NCI-H526 treated with DMSO at 0.1 percent for 48 hours (cell line): ENCODE results near the gene HIPK3.
"Not testable (repeated sequence)": the region's sequence is repeated elsewhere in the genome, so short reads cannot be mapped to it uniquely, and the experiment has no call there.

Source experiments
- DNase-seq: peaks from one replicate; lab custom pipeline; 2025; lab: John Stamatoyannopoulos, UW

The HIPK3 gene

DNA sequence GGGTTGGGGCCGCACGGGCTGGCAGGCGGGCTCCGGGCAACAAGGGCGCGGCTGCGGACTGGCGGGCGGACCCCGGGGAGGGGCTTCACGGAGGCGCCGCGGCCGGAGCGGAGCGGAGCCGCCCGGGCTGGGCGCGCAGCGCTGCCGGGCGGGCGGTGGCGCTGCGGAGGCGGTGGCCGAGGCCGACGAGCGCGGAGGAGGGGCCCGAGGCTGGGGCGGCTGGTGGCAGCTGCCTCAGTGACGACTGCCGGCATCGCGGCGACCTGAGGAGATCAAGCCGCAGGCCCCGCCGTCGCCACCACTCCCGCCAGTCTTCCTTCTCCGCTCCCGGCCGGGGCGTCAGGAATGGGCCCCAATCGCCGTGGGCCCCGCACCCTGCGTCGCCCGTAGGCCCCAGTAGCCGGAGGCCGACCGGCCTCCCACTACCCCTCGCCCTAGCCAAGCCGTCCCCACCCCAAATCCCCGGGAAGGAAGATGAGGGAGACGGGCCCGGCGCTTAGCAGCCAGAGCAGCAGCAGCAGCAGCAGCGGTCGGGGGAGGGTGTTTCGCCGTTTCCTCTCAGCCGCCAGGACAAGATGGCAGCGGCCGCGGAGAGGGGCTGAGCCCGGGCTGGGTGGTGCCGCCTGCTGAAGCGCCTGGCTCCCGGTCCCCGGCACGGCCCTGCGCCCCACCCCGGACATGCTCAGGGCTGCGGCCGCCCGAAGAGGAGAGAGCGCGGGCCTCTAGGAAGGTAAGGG is at the start of gene HIPK3:
Gene HIPK3 (plus strand): TSS at position 222 of the 737 bp plus-strand sequence.
- DNase-seq: peak; percentile 81

DNA sequence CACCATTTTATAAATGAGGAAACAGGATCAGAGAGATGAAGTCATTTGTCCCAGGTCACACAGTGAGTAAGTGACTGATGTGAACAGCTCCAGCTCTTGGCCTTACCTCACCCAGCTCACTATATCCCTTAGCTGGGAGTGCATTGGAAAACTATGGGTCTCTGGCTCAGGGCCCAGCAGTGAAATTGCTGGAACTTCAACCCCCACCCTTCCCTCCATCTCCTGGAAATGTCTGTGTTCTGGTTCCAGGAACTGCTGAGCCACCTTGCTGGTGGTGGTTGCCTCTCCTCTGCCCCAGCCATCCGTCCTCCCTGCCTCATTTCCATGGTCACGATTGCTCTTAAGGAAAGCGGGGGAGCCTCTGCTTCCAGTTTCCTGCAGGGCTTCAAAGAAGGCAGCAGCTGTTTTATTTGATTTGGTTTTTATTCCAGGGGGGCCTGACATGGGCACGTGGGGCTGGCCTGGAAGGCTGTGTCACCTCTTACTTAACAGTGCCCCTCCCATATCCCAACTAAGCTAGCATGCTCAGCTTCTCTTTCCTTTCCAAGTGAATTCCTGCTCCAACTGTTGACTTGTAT is 49.7 kb upstream of the HIPK3 start:
- no peak for DNase-seq

GRCh38 chr11:33208150-33208549 is 49.0 kb upstream of the HIPK3 start:
- DNase-seq: no peak

GRCh38 chr11:33211153-33211552 is 46.0 kb upstream of the HIPK3 start:
- no peak for DNase-seq

GRCh38 chr11:33211580-33211979 is 45.6 kb upstream of the HIPK3 start:
- DNase-seq: no peak

GRCh38 chr11:33214187-33214586 is 43.0 kb upstream of the HIPK3 start:
- DNase-seq: no peak

DNA sequence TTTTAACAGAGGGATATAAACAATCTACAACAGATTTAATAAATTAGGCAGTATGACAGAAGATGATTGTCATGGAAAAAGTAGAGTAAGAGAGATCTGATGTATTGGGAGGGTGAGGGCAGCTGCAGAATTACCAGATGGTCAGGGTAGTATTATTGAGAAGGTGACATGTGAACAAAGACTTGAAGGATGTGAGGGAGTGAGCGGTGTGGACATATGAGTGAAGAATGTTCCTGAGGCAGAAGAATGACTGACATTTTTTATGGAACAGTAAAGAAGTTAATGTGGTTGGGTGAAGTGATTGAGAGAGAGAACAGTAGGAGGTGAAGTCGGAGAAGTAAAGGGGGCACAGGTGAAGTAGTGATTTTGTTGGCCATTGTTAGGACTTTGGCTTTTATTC is 42.4 kb upstream of the HIPK3 start:
- DNase-seq: no peak

DNA sequence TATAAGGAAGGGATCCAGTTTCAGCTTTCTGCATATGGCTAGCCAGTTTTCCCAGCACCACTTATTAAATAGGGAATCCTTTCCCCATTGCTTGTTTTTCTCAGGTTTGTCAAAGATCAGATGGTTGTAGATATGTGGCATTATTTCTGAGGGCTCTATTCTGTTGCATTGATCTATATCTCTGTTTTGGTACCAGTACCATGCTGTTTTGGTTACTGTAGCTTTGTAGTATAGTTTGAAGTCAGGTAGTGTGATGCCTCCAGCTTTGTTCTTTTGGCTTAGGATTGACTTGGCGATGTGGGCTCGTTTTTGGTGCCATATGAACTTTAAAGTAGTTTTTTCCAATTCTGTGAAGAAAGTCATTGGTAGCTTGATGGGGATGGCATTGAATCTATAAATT is 40.5 kb upstream of the HIPK3 start:
- not testable (repeated sequence) for DNase-seq

DNA sequence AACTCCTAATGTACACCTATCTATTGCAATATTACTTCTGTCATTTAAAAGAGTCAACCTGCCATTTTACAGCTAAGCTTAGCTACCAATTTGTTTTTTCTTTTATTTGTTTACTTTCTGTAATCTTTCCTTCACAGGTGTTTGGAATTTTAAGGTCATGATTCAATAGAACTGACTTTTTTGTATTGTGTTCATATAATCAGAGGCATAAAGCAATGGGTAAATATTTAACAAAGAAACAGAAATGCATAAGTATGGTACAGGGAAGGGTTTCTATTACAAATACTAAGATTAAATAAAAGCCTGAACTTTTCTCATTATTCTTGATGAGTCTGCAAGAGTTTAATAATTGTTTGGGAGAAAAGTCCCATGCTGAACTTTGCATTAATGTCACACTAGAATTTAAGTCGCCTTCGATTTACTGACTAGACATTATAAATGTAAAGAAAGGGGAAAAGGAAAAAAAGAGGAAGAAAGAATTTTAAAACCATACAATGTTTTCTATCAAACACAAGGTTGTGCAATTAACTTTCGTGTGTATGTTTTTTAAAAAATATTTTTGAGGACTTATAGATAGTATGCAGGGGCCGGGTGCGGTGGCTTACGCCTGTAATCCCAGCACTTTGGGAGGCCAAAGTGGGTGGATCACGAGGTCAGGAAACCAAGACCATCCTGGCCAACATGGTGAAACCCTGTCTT is 35.0 kb upstream of the HIPK3 start:
- no peak for DNase-seq

DNA sequence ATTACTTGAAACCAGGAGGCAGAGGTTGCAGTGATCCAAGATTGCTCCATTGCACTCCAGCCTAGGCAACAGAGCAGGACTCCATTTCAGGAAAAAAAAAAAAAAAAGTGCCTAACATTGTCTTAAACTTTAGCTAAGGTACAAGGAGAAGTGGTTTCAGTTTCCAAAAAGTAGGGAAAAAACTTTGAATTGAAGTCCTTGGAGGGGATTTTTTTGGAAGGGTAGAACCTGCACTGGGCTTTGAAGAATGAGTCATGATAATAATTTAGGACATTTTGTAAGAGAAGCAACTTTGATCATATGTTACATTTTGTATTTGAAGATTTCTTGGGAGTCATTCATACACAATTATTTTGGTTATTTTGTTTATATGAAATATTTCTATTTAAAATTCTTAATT is 31.8 kb upstream of the HIPK3 start:
- no peak for DNase-seq

DNA sequence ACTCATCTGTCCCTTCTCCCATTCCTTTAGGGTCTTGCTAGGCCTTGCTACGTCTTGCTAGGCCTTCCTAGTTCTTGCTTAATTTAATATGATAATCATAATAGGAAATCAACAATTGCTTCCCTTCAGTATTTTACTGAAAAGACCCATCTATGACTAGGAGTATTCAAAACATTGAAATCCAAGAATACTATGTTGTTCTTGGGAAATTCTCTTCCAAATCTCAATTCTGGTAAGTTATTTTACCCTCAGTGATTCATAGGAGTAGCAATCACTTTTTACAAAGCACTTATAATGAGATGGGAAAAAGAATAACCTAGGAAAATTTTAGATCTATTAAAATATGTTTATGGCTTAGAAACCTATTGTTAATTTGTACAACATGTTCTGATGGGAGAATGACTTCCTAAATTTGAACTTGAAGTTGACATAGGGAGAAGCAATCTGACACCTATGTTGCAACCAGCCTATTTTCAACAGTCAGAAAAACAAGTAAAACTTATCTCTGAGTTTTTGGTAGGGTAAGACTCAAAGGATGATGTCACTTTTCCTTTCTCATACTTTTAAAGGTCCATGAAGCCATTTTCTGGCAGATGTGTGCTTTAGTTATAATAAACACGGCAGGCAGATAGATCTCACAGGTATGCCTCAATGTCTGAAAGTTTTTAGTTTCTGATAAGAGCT is 29.5 kb upstream of the HIPK3 start:
- DNase-seq: no peak

GRCh38 chr11:33234397-33235190 is 22.6 kb upstream of the HIPK3 start:
- peak; percentile 90 for DNase-seq

DNA sequence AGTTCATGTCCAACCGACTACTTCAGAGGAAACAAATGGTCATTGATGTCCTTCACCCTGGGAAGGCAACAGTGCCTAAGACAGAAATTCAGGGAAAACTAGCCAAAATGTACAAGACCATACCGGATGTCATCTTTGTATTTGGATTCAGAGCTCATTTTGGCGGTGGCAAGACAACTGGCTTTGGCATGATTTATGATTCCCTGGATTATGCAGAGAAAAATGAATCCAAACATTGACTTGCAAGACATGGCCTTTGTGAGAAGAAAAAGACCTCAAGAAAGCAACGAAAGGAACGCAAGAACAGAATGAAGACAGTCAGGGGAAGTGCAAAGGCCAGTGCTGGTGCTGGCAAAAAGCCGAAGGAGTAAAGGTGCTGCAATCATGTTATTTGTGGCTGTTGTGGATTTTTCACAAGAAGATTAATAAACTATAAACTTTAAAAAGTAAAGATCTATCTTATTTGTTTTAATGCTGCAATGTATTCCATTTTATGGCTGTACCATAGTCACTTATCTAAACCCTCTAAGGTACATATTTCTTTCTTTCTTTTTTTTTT is 20.1 kb upstream of the HIPK3 start:
- DNase-seq: no peak

- no peak for DNase-seq
These were observed 14.6 kb upstream of the HIPK3 start for GRCh38 chr11:33242575-33242974.

GRCh38 chr11:33243654-33244053 is 13.5 kb upstream of the HIPK3 start:
- DNase-seq: not testable (repeated sequence)

- no peak for DNase-seq
These were observed 8.7 kb upstream of the HIPK3 start for GRCh38 chr11:33248416-33248971.

DNA sequence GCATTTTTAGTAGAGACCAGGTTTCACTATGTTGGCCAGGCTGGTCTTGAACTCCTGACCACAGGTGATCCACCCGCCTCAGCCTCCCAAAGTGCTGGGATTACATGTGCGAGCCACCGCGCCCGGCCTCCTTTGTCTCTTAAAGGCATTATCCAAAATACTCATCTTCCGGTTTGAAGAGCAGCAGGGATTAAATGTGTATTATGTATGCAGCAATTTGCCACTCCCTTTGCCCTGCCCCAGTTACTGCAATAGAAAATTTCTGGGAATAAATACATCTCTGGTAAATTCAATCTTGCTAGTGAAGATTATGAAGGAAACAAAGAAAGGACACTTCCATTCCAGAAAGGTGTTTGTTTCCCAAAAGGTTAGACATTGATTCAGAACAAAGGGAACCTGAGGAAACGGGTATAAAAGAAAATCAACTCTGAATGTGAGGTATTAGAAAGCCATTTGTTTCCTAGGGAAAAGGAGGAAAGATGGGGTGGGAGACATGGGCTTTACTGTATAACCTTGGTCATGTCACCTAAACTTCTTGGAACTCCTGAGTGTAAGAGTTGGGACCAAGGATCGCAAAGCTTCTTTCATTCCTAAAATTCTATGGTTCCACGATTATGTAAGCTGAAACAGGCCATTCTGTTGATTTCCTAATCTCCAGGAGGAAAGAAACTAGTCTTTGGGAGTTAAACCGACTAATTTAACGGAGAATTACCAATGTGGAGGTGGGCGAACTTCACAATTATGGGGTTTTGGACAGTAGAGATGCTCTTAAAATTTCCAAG is 959 bp upstream of the HIPK3 start:
- DNase-seq: no peak

DNA sequence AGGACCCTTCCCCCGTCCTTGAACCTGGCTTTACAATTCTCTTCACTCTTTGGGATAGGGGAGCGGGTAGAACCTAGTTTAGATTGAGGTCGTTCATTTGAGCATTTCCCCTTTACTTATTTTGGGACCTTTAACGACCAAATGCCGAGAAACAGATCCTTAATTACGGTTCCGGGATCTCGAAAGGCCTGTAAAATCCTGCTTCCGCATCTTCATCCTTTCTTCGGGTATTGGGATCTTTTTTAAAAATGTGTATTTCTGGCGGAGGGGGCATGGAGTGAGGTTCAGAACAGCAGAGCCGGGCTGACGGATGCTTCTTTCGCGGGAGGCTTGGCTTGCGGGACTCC is 395 bp upstream of the HIPK3 start:
- peak; percentile 64 for DNase-seq

- peak; percentile 95 for DNase-seq
These were observed 883 bp downstream of the HIPK3 start for GRCh38 chr11:33257897-33258630.
